ENCODE measurements around the gene ELAVL2.

ELAVL2 gene

DNA sequence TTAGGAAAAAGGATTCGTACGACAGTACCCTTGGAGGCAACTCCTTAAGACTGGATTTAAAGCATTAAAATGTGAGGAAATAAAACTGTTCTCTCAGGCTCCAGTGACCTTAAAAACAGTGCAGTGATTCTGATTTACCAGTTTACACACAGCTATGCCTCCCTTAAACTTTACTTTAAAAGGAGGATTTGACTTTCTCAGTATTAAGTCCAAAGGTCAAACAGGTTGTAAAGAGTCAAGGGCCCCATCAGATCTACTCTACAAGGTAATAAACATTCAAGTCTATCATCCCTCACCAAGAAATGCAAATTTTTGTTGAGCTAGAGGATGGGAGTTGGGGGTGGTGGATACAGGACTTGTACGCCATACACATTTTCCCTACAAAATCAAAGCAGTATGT is 75.2 kb downstream of the ELAVL2 start:
- no peak for DNase-seq (ENCODE audit: extremely low spot score)
- POLR2A ChIA-PET = no interaction called here
- CTCF ChIA-PET = no interaction called here
- TF ChIP-seq FOXM1 (IDR thresholded peaks at IDR 0.05; ENCODE audit: borderline replicate concordance) = no peak
- no peak for TF ChIP-seq NFRKB (IDR thresholded peaks at IDR 0.05)
- no peak for TF ChIP-seq L3MBTL2 (conservative IDR thresholded peaks at IDR 0.05)
- no peak for TF ChIP-seq LEF1 (IDR thresholded peaks at IDR 0.05; ENCODE audit: borderline replicate concordance)
- no peak for TF ChIP-seq HDGF (IDR thresholded peaks at IDR 0.05; ENCODE audit: borderline replicate concordance)
- TF ChIP-seq, protein P1, sequence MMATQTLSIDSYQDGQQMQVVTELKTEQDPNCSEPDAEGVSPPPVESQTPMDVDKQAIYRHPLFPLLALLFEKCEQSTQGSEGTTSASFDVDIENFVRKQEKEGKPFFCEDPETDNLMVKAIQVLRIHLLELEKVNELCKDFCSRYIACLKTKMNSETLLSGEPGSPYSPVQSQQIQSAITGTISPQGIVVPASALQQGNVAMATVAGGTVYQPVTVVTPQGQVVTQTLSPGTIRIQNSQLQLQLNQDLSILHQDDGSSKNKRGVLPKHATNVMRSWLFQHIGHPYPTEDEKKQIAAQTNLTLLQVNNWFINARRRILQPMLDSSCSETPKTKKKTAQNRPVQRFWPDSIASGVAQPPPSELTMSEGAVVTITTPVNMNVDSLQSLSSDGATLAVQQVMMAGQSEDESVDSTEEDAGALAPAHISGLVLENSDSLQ (IDR thresholded peaks at IDR 0.05) = no peak
- TF ChIP-seq SUZ12 (IDR thresholded peaks at IDR 0.05) = no peak
- TF ChIP-seq ARNT (IDR thresholded peaks at IDR 0.05) = no peak
- TF ChIP-seq ELF4 (IDR thresholded peaks at IDR 0.05) = no peak

DNA sequence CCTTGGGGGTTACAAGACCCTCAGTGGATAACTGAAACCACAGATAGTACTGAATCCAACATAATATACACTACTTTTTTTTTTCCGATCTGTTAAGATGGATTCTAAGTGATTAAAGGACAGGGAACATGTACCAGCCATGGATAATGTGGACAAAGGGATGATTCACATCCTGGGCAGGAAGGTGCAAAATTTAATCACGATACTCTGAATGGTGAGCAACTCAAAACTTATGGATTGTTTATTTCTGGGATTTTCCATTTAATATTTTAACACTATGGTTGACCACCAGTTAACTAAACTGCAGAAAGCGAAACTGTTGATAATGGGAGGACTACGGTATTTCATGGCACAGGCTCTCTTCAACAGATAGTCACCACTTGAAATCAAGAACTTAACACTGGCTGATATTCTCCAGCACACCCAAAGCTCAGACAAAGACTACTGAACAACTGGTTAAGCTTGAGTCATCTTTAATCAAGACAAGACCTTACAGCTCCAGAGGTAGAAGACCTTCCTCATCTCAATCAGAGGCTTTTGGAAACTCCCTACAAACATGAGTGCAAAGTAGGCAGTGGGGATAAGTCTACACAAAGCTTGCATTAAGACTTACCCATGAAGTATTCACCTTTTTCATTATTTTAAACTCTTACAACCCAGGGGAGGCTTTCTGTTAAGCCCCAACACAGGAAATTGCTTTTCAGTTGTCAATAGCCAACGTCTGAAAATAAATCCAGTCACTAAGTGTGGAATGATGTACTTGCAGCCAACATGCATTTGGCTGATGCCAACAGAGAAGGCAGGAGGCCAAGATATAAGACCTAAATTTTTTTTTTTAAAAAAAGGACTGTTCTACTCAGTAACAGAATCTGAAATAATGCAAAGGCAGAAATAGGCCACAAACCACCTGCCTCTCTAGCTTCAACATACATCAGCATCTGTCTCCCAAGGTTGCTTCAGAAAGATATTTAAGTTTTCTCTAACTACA is 78.7 kb downstream of the ELAVL2 start:
- DNase-seq (ENCODE audit: extremely low spot score) = no peak
- POLR2A ChIA-PET = no interaction called here
- CTCF ChIA-PET = interaction anchor here (0.8 kb wide), 1 partner anchor 39 kb away, joined by 4 read pairs; no protein-coding TSS in a partner anchor
- TF ChIP-seq ZNF384 (IDR thresholded peaks at IDR 0.05) (no peak), SUZ12 (IDR thresholded peaks at IDR 0.05) (no peak), ARNT (IDR thresholded peaks at IDR 0.05) (no peak), NFRKB (IDR thresholded peaks at IDR 0.05) (no peak), L3MBTL2 (conservative IDR thresholded peaks at IDR 0.05) (no peak), LEF1 (IDR thresholded peaks at IDR 0.05; ENCODE audit: borderline replicate concordance) (no peak), BHLHE40 (IDR thresholded peaks at IDR 0.05; ENCODE audit: borderline replicate concordance) (no peak), SP1 (IDR thresholded peaks at IDR 0.05) (no peak)

DNA sequence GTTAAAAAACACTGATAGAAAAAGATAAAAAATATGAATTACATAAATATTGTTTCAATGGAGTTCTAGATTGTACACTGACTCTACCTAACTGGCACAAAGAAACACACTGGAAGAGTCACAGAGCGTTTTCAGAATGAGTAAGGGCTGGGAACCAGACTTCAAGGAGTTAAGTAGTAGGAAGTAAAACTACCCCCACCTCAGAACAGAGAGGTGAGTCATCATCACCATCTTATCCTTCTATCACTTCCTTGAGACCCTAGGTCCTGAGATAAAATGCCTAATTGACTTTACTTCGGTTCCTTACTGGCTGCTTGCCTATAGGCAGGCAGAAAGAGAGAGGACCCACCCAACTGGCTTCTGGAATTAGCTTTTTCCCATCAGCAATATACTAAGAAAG is 79.7 kb downstream of the ELAVL2 start:
- TF ChIP-seq ARNT (IDR thresholded peaks at IDR 0.05) (no peak), NFRKB (IDR thresholded peaks at IDR 0.05) (no peak), SUZ12 (IDR thresholded peaks at IDR 0.05) (no peak), L3MBTL2 (conservative IDR thresholded peaks at IDR 0.05) (no peak), ELF4 (IDR thresholded peaks at IDR 0.05) (no peak), FOXM1 (IDR thresholded peaks at IDR 0.05; ENCODE audit: borderline replicate concordance) (no peak)
- DNase-seq (ENCODE audit: extremely low spot score) = no peak
- POLR2A ChIA-PET = no interaction called here
- CTCF ChIA-PET = interaction anchor here (0.7 kb wide), 1 partner anchor 27 kb away, joined by 4 read pairs; no protein-coding TSS in a partner anchor

DNA sequence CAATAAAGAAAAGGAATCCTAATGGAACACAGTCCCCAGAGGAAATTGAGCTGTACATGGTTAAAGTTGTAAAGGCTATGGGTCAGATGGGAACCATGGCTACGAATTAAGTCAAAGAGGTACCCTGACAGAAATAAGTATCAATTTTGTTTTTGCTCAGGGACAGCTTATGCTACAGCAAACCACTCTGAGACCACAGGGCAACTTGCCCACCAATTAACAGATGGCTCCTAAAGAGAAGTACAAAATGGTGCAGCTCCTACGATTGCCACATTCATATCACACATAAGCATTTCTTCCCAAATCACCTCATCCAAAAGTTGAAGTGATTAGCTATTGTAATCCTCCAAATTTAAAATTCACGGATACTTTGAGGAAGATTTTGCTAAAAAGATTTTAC is 83.0 kb downstream of the ELAVL2 start:
- TF ChIP-seq FOXK2 (IDR thresholded peaks at IDR 0.05) (no peak), FOXA1 (IDR thresholded peaks at IDR 0.05) (no peak), ARNT (IDR thresholded peaks at IDR 0.05) (no peak), L3MBTL2 (conservative IDR thresholded peaks at IDR 0.05) (no peak), TARDBP (IDR thresholded peaks at IDR 0.05) (no peak)
- CTCF ChIA-PET = no interaction called here
- DNase-seq (ENCODE audit: extremely low spot score) = no peak
- POLR2A ChIA-PET = no interaction called here

DNA sequence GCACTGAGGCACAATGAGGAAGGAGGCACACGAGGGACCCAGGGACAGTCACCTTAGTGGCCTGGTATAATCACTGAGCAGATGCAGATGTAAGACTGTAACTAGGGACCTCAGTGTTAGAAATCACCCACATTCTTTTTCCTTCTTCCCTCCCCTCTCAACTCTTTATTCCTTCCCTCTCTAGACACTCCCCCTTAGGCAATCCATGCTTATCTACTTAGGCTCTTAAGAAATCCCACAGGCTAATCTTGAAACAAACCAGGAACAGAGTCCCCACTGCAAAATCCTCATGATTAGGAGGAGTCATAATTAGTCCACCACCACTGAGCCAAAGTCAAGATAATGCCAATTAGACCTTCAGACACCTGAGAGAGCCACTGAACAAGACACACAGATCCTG is 84.7 kb downstream of the ELAVL2 start:
- TF ChIP-seq FOXK2 (IDR thresholded peaks at IDR 0.05) (no peak), ELF4 (IDR thresholded peaks at IDR 0.05) (no peak), ZNF384 (IDR thresholded peaks at IDR 0.05) (no peak), LEF1 (IDR thresholded peaks at IDR 0.05; ENCODE audit: borderline replicate concordance) (no peak), ARNT (IDR thresholded peaks at IDR 0.05) (no peak), HDGF (IDR thresholded peaks at IDR 0.05; ENCODE audit: borderline replicate concordance) (no peak), SUZ12 (IDR thresholded peaks at IDR 0.05) (no peak), TARDBP (IDR thresholded peaks at IDR 0.05) (no peak), CTBP1 (IDR thresholded peaks at IDR 0.05; ENCODE audit: borderline replicate concordance) (no peak), FOXA1 (IDR thresholded peaks at IDR 0.05) (no peak), FOXM1 (IDR thresholded peaks at IDR 0.05; ENCODE audit: borderline replicate concordance) (no peak), NFRKB (IDR thresholded peaks at IDR 0.05) (no peak), L3MBTL2 (conservative IDR thresholded peaks at IDR 0.05) (no peak), BHLHE40 (IDR thresholded peaks at IDR 0.05; ENCODE audit: borderline replicate concordance) (no peak), SP1 (IDR thresholded peaks at IDR 0.05) (no peak)
- TF ChIP-seq, protein P1 (IDR thresholded peaks at IDR 0.05) = no peak
- DNase-seq (ENCODE audit: extremely low spot score) = no peak
- ChIA-PET POLR2A (no interaction called here), CTCF (no interaction called here)

DNA sequence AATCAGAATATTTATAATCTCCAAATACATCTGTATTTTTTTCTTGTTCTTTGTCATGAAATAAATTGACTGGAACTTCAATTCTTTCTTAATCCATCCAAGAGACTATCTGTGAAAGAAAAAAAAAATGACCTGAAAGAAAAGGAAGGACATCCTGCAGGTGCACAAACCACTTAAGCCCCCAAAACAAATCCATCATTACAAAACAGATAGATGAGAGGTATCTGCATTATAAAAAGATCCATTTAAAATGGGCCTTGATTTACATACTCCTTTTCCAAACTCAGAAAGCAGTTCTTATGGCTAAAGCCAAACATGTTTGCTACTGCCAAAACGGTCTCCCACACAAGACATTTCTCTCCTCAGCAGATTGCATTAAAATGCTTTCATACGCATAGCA is 85.5 kb downstream of the ELAVL2 start:
- ChIA-PET POLR2A (no interaction called here), CTCF (no interaction called here)
- TF ChIP-seq ELF4 (IDR thresholded peaks at IDR 0.05) = no peak
- no peak for TF ChIP-seq TARDBP (IDR thresholded peaks at IDR 0.05)
- TF ChIP-seq LEF1 (IDR thresholded peaks at IDR 0.05; ENCODE audit: borderline replicate concordance) = no peak
- DNase-seq (ENCODE audit: extremely low spot score) = no peak

DNA sequence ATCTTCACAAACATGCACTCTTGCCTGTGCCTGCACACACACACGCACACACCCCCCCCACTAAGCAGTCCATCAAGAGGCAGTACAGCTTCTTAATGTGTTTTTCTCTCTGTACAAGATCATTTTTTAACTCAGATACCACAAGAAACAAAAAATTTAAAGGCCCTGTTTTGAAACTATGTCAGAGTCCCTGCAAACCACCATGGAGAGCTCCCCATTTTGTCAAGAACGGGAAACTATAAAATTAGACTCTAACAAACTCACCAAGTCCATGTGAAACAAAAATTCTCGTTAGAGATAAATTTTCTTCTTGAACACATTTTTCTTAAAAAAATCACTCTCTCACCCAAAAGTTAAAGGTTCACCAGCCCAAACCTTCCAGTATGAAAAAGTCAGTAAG is 86.3 kb downstream of the ELAVL2 start:
- POLR2A ChIA-PET = no interaction called here
- DNase-seq (ENCODE audit: extremely low spot score) = no peak
- TF ChIP-seq FOXM1 (IDR thresholded peaks at IDR 0.05; ENCODE audit: borderline replicate concordance) (no peak), L3MBTL2 (conservative IDR thresholded peaks at IDR 0.05) (no peak), ZNF384 (IDR thresholded peaks at IDR 0.05) (no peak), ELF4 (IDR thresholded peaks at IDR 0.05) (no peak), SUZ12 (IDR thresholded peaks at IDR 0.05) (no peak), TARDBP (IDR thresholded peaks at IDR 0.05) (no peak), HDGF (IDR thresholded peaks at IDR 0.05; ENCODE audit: borderline replicate concordance) (no peak), LEF1 (IDR thresholded peaks at IDR 0.05; ENCODE audit: borderline replicate concordance) (no peak), NFRKB (IDR thresholded peaks at IDR 0.05) (no peak), CTBP1 (IDR thresholded peaks at IDR 0.05; ENCODE audit: borderline replicate concordance) (no peak), FOXK2 (IDR thresholded peaks at IDR 0.05) (no peak)
- TF ChIP-seq, protein P1 (IDR thresholded peaks at IDR 0.05) = no peak
- CTCF ChIA-PET = no interaction called here
